Measurements from ENCODE around the gene FSCN2. TPM values are rescaled to one million over a fixed set of nuclear protein-coding genes. Genes with fewer than 3 reads are reported as not detected.

Gene FSCN2
- total RNA-seq, 2 donors from 2014 or later = 1.0 to 2.2 TPM

DNA sequence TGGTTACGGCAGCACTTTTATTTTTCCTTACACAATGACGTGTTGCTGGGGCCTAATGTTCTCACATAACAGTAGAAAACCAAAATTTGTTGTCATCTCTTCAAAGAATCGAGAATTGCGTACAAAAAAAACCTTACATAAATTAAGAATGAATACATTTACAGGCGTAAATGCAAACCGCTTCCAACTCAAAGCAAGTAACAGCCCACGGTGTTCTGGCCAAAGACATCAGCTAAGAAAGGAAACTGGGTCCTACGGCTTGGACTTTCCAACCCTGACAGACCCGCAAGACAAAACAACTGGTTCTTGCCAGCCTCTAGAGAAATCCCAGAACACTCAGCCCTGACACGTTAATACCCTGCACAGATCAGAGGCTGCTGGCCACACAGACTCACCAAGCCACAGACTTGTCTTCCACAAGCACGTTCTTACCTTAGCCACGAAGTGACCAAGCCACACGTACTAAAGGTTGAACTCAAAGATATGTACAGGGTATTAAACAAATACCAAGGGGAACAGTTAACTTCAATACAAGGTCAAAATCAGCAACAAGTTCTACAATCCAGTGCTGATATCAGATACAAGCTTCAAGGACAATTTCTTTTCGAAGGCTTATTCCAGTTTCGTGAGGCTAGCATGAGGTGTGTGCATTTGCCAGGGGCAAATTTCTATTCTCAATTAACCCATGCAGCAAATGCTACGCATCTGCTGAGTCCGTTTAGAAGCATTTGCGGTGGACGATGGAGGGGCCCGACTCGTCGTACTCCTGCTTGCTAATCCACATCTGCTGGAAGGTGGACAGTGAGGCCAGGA is 18.0 kb upstream of the FSCN2 start:
- H3K27me3 ChIP-seq = no peaks in the 10 kb centered on the region
- peaks cover 16% of the 10 kb centered on the region for H3K36me3 ChIP-seq
- no peaks in the 10 kb centered on the region for H3K9me3 ChIP-seq
- H3K9ac ChIP-seq (ENCODE audit: low read depth in 2 of 2, low read length in 2 of 2) = peak overlapping the region; percentile 98
- no peak for TF ChIP-seq CTCF (IDR thresholded peaks at IDR 0.05)
- intact Hi-C loops (cut with DNase I) = no loop called here
- DNase-seq = no peak
- peak overlapping the region; percentile 93 for H3K27ac ChIP-seq
- peak overlapping the region; percentile 72 for H3K4me3 ChIP-seq
- H3K4me1 ChIP-seq = peaks cover 5% of the 10 kb centered on the region

DNA sequence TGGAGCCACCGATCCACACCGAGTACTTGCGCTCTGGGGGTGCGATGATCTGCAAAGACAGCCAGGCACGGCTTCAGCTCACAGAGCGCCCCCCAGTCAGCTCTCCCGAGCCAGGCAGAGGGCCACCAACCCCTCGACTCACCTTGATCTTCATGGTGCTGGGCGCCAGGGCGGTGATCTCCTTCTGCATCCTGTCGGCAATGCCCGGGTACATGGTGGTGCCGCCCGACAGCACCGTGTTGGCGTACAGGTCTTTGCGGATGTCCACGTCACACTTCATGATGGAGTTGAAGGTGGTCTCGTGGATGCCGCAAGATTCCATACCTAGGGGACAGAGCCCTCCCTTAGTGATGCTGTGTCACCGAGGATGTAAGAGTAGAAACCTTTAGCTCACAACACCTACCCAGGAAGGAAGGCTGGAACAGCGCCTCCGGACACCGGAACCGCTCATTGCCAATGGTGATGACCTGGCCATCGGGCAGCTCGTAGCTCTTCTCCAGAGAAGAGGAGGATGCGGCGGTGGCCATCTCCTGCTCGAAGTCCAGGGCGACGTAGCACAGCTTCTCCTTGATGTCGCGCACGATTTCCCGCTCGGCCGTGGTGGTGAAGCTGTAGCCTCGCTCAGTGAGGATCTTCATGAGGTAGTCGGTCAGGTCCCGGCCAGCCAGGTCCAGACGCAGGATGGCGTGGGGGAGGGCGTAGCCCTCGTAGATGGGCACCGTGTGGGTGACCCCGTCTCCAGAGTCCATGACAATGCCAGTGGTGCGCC is 17.2 kb upstream of the FSCN2 start:
- Histone ChIP-seq H3K9me3 (no peaks in the 10 kb centered on the region), H3K27ac (peak overlapping the region; percentile 93), H3K9ac (ENCODE audit: low read depth in 2 of 2, low read length in 2 of 2) (peak overlapping the region; percentile 98), H3K4me1 (peaks cover 5% of the 10 kb centered on the region), H3K4me3 (peak overlapping the region; percentile 72), H3K27me3 (no peaks in the 10 kb centered on the region), H3K36me3 (peaks cover 16% of the 10 kb centered on the region)
- DNase-seq = peak; percentile 39
- no peak for TF ChIP-seq CTCF (IDR thresholded peaks at IDR 0.05)
- intact Hi-C loops (cut with DNase I) = no loop called here

DNA sequence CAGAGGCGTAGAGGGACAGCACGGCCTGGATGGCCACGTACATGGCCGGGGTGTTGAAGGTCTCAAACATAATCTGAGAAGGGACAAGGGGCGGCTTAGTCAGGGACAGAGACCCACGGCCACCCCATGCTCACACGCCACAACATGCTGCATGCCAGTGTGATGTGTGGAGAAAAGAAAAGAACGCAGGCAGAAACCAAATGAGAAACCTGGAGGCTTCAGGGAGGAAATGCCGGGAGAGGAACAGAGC is 16.7 kb upstream of the FSCN2 start:
- peaks cover 16% of the 10 kb centered on the region for H3K36me3 ChIP-seq
- peak overlapping the region; percentile 93 for H3K27ac ChIP-seq
- H3K9me3 ChIP-seq = no peaks in the 10 kb centered on the region
- H3K4me1 ChIP-seq = peaks cover 6% of the 10 kb centered on the region
- peak overlapping the region; percentile 72 for H3K4me3 ChIP-seq
- no peak for TF ChIP-seq CTCF (IDR thresholded peaks at IDR 0.05)
- H3K9ac ChIP-seq (ENCODE audit: low read depth in 2 of 2, low read length in 2 of 2) = peak overlapping the region; percentile 98
- no peaks in the 10 kb centered on the region for H3K27me3 ChIP-seq
- intact Hi-C loops (cut with DNase I) = no loop called here
- no peak for DNase-seq

- intact Hi-C loops (cut with DNase I) = no loop called here
- peak overlapping the region; percentile 98 for H3K9ac ChIP-seq (ENCODE audit: low read depth in 2 of 2, low read length in 2 of 2)
- H3K27me3 ChIP-seq = no peaks in the 10 kb centered on the region
- peak overlapping the region; percentile 72 for H3K4me3 ChIP-seq
- H3K4me1 ChIP-seq = peaks cover 11% of the 10 kb centered on the region
- no peak for TF ChIP-seq CTCF (IDR thresholded peaks at IDR 0.05)
- H3K36me3 ChIP-seq = peaks cover 16% of the 10 kb centered on the region
- peak; percentile 54 for DNase-seq
- peak overlapping the region; percentile 93 for H3K27ac ChIP-seq
- H3K9me3 ChIP-seq = no peaks in the 10 kb centered on the region
Measured at GRCh38 chr17:81511804-81512561, 16.2 kb upstream of the FSCN2 start.

DNA sequence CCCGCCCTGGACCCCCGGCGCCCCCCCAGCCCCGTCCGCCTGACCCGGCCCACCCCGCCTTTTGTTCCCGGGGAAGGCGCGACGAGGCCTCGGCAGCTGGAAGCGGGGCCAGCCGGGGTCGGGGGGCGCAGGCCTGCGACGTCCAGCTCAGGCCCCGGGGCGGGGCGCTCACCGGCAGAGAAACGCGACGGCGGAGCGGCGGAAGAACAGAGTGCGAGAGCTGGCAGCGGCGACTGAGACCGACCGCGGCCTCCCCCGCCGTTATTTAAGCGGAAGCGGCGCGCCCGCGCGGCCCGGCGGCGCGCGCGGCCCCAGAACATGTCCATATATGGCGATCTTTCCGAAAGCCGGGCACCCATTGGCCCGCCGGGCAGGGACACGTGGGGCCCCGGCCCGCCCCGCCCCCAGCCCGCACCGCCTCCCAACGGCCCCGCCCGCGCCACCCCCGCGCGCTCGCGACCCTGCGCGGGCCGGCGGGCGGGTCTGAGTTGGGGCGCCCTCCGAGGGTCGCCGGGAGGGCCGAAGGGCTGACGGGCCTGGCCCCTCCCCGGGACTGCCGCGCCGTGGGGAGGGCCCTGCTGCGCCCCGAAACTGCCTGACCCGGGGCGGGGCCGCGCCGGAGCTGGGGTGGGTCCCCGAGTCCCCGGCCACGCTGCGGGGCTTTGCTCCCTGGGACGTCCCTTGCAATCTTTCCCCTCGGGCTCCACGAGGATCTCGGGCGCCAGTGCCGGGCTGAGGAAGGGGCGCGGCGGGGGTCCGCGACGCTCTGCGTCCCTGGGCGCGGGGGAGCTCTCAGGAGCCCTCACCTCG is 15.4 kb upstream of the FSCN2 start, which contains the start of gene ACTG1:
Gene ACTG1 (minus strand): TSS at position 238 of the 810 bp plus-strand sequence. CDS start 445 bp downstream, outside the sequence.
- Histone ChIP-seq H3K27me3 (no peaks in the 10 kb centered on the region), H3K36me3 (peaks cover 16% of the 10 kb centered on the region), H3K9me3 (no peaks in the 10 kb centered on the region), H3K9ac (ENCODE audit: low read depth in 2 of 2, low read length in 2 of 2) (peak within 1 kb of the TSS; percentile 98 to 100), H3K27ac (peak within 1 kb of the TSS; percentile 100), H3K4me1 (peaks cover 14% of the 10 kb centered on the region), H3K4me3 (peak within 1 kb of the TSS; percentile 72)
- intact Hi-C loops (cut with DNase I) = no loop called here
- no peak for TF ChIP-seq CTCF (IDR thresholded peaks at IDR 0.05)
- DNase-seq = peak; percentile 93

All from colonic mucosa (tissue), 4 donors.